DMS53 treated with DMSO at 0.1 percent for 48 hours (cell line): ENCODE measurements around the gene KANSL1L.
A peak's percentile ranks its signal among the peaks of the same experiment; 100 is the strongest.

Experiments used
- DNase-seq: peaks from one replicate; lab custom pipeline; 2025; ENCODE audit not compliant: unreplicated experiment; lab: John Stamatoyannopoulos, UW

The KANSL1L gene

DNA sequence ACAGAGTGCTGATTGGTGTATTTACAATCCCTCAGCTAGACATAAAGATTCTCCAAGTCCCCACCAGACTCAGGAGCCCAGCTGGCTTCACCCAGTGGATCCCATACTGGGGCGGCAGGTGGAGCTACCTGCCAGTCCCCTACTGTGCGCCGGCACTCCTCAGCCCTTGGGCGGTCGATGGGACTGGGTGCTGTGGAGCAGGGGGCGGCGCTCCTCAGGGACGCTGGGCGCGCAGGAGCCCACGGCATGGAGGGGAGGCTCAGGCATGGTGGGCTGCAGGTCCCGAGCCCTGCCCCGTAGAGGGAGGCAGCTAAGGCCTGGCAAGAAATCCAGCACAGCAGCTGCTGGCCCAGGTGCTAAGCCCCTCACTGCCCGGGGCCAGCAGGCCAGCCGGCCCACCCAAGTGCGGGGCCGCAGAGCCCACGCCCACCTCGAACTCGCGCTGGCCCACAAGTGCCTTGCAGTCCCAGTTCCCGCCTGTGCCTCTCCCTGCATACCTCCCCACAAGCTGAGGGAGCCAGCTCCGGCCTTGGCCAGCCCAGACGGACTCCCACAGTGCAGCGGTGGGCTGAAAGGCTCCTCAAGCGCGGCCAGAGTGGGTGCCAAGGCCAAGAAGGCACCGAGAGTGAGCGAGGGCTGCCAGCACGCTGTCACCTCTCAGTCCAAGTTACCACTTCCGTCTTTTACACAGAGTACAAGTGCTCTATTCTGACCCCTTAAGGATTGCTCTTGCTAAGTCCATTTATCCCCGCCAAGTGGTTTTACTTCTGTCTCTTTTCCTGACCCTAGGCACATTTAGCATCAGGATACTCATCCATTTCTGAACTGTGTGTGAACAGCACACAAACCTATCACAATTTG, 170.5 kb downstream of the KANSL1L start:
- DNase-seq = no peak

- no peak for DNase-seq
These were observed 172.6 kb downstream of the KANSL1L start for GRCh38 chr2:209998596-209998995.

DNA sequence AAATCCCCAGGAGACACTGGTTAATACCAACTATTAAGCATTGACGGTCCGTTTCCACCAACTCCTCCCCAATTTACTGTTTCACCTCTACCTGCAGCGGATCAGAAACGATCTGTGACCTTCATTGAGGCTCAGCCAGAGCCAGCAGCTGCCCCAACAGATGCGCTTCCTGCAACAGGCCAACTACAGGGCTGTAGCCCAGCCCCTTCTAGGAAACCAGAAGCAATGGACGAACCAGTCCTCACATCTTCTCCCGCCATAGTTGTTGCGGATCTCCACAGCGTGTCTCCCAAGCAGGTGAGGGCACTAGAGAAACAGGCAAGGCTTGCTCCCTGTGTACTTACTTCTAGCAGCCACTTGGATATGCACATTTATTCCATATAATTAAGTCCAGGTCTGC, 177.2 kb downstream of the KANSL1L start:
- DNase-seq = no peak

DNA sequence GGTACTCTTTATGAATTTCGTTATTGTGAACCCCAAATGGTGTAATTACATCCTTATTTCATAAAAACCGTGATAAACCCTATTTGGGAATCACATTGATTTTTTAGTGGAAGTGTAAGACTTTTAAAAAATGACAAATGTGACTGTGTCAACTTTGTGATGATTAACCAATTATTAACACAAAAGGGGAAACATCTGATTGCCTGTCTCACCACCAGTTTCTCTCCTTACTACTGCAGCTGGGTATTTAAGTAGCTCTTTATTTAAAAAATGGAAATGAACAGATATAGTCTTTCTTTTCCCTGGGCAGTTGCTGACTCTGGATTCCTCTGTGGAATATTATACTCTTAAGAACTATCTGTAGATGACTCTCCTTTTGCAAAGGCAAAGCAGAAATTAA, 180.4 kb downstream of the KANSL1L start:
- no peak for DNase-seq

GRCh38 chr2:209988010-209988409, 183.2 kb downstream of the KANSL1L start:
- DNase-seq = no peak

DNA sequence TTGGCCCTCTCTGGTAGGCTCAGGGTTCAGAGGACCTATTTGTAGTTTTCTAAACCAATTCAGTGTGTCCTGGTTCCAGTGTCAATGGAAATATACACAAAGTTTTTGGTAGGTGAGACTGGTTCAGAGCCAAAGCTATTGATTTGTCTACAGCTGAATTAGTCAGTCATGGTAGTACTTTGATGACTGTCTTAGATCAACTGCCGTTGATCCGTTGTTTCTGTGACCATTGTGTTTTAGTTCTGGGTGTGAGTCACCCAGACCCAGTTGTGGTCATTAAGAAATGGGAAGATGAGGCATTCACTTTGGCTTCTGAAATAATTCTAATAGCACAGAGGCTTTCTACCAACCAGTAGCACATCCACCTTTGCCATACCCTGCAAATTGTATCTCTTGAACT, 184.8 kb downstream of the KANSL1L start:
- DNase-seq = no peak

DNA sequence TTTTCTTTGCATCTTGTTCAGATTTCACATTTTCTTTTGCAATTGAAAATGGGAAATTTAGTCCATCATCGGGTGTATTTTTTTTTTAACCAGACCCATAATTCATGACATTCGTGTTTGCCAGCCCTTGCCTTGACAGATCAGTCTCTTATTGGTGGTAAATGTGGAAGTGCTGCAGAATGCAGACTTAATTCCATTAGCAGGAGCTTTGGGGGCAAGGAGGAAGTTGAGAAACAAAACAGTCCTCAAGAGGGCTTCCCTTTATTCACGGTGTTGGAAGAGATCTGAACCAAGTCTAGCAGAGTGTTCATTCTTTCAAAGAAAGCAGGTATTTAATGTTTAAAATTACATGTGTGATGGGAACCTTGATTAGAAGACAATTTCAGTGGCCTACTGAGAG, 185.3 kb downstream of the KANSL1L start:
- DNase-seq = no peak

DNA sequence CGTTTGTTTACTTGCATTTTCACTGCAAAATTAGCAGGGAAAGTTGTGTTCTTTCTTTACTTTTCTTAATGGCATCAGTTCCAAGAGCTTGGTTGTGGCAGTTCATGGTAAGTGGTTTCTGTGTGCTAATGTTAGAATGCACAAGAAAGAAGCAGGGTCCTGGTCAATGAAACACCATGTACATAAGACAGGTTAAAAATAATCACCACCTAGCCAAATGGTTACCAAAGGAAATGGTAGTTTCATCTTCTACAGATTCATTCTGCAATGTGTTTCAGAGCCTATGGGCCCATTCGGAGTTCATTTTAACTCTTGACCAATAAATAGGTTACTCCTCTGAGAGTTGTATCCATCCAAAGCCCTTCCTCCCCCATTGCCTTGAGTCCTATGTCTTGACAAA, 186.9 kb downstream of the KANSL1L start:
- DNase-seq = no peak

DNA sequence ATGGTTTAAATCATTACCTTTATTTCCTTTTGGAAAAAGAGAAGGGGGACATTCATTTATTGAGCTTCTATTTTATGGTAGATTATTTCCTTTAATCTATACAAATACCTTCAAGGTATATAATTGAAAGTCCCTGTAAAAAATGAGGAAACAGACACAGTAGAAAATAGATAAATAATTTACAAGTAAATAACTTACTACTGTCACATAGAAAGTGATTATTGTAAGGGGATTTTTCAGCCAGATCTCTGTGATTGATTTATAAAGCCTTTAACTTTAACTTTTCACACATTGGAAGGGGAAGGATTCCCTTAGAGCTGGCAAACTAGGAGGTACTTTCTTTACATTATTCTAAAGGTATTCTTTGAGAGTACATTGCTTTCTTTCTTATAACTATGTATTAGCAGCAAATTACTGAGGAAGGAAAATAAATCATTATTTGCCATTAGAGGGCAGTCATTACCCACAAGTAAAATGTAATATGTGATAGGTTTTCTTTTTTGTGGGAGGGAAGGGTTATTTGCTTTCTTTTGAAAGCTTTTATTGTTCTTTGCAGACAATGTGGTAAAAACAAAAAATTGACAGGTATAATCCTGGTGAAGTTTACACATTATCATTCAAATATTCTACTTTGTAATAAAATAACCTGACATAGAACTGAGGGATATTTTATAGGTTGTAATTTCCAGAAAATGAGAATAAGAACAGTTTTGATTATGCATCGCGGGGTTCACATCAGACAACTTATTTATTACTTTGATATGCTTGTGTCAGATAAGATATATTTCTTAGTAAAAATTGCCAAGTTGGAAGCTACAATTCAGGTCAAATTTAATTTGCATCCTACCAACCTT, 193.6 kb downstream of the KANSL1L start:
- DNase-seq = peak; percentile 49

DNA sequence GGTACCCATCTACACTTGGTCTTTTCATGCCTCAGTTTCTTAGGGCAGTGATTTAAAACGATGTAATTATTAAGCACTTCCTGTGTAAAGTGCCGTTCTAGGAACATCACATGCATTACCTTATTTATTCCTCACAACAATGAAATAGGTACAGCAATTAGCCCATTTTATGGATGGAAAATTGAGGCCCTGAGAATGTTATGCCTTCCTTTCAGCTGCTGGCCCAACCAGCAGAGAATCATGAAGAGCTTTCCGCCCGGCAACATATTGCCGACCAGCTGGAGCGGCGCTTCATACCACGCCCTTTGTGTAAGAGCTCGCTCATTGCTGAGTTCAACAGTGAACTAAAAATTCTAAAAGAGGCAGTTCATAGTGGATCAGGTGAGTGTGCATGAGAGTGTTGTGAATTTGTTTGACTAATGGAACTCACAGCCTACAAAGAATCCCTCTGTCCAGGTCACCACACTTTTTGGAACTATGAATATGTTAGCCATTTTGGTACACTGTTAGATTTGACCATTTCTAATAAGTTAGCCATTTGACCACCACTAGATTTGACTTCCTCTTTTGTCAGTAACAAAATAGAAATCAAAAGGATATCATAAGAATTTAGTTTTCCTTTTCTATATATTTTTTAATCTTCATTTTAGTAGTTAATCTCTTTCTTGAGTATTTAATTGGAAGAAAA, 194.4 kb downstream of the KANSL1L start:
- no peak for DNase-seq

- no peak for DNase-seq
These were observed 196.6 kb downstream of the KANSL1L start for GRCh38 chr2:209974576-209974975.

DNA sequence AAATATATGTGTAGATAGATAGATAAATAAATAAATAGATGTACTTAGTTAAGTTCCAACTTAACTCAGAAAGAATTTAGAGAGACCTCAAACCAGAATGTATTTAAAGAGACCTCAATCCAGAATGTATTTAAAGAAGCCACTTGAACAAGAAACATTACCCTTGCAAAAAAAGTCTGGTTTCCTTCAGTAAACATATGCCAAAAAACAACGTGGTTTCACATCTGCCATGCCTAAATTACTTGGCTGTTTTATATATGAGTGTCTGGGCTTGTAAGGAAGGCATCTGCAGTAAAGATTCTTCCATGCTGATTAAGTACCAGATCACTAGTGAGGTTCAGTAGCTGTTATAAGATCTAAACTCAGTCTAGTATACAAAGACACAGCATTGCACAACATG, 197.9 kb downstream of the KANSL1L start:
- DNase-seq = no peak
